PC-9 (cell line): Measurements from ENCODE around the gene MAP2K4. TPM values are rescaled to one million over a fixed set of nuclear protein-coding genes. Genes with fewer than 3 reads are reported as not detected.

Experiments used
- BruUV-seq: library from RNA; stranded (reverse); fragments of 400-500 nt; replicated peaks from 2 replicates; lab custom pipeline; 2021; lab: Mats Ljungman, UMichigan
- CTCF ChIA-PET: fragments of 300-600 bp; sonication (Branson Sonifier 250); formaldehyde crosslinking; loops from one replicate; lab custom pipeline; 2022; ENCODE audit warnings: antibody characterized with exemption; lab: Charles Lee
- POLR2A ChIA-PET: fragments of 300-600 bp; sonication (Branson Sonifier 250); formaldehyde crosslinking; loops from one replicate; lab custom pipeline; 2022; ENCODE audit warnings: antibody characterized with exemption; ENCODE audit not compliant: unreplicated experiment; lab: Charles Lee
- DNase-seq, 2 experiments: peaks; one replicate each; pipeline versions ENCODE4 v3.0.0 to v3.0.0-alpha.2; 2015 to 2022; ENCODE audit warnings: mixed read lengths in 1 of 2
- H2AFZ ChIP-seq: fragments of 200-600 bp; sonication (generic); 2 replicates; pipeline ENCODE4 v1.8.1; 2017; ENCODE audit warnings: antibody characterized with exemption
- H3F3A ChIP-seq: fragments of 200-600 bp; sonication (generic); 2 replicates; pipeline ENCODE4 v1.8.1; 2017; ENCODE audit warnings: antibody characterized with exemption, mild to moderate bottlenecking, low read depth; ENCODE audit not compliant: insufficient read depth
- H3K27ac ChIP-seq: fragments of 200-600 bp; sonication (generic); 2 replicates; pipeline ENCODE4 v1.6.1; 2016; ENCODE audit warnings: mixed run types
- H3K27me3 ChIP-seq: fragments of 200-600 bp; sonication (generic); 2 replicates; pipeline ENCODE4 v1.6.1; 2016; ENCODE audit warnings: low read depth, mixed run types; ENCODE audit not compliant: insufficient read depth
- H3K36me3 ChIP-seq: fragments of 200-600 bp; sonication (generic); 2 replicates; pipeline ENCODE4 v1.6.1; 2016; ENCODE audit warnings: low read depth, mixed run types
- H3K4me1 ChIP-seq: fragments of 200-600 bp; sonication (generic); replicated peaks from 2 replicates; pipeline ENCODE4 v1.6.1; 2016; ENCODE audit warnings: mixed run types; ENCODE audit not compliant: insufficient read depth
- H3K4me2 ChIP-seq: fragments of 200-600 bp; sonication (generic); 2 replicates; pipeline ENCODE4 v1.6.1; 2017; ENCODE audit warnings: mixed run types
- H3K4me3 ChIP-seq: fragments of 200-600 bp; sonication (generic); 2 replicates; pipeline ENCODE4 v1.6.1; 2016; ENCODE audit warnings: mixed run types
- H3K79me2 ChIP-seq: fragments of 200-600 bp; sonication (generic); 2 replicates; pipeline ENCODE4 v1.6.1; 2017; ENCODE audit warnings: low read depth, mixed run types
- H3K9me2 ChIP-seq: fragments of 200-600 bp; sonication (generic); 2 replicates; pipeline ENCODE4 v1.8.1; 2017; ENCODE audit warnings: mild to moderate bottlenecking; ENCODE audit not compliant: insufficient read depth
- H3K9me3 ChIP-seq: fragments of 200-600 bp; sonication (generic); 2 replicates; pipeline ENCODE4 v1.8.1; 2016; ENCODE audit warnings: low read depth; ENCODE audit not compliant: insufficient read depth
- H4K20me1 ChIP-seq: fragments of 200-600 bp; sonication (generic); 2 replicates; pipeline ENCODE4 v1.8.1; 2017; ENCODE audit not compliant: insufficient read depth
- EZH2 ChIP-seq: fragments of 200-600 bp; sonication (generic); IDR thresholded peaks from 2 replicates; pipeline ENCODE4 v1.8.0; 2017; ENCODE audit warnings: antibody characterized with exemption, low read depth
- intact Hi-C: fragments of 100-400 bp; cut with micrococcal nuclease; formaldehyde crosslinking; loops from one replicate; pipeline ENCODE4 v1.10.0; 2022; ENCODE audit not compliant: unreplicated experiment
- total RNA-seq: library from RNA; stranded (reverse); gene quantifications from 2 replicates; pipeline ENCODE4 v1.2.3, GENCODE V29; 2021
- TF ChIP-seq, protein P1 (sequence below): fragments of 200-600 bp; sonication (generic); conservative IDR thresholded peaks from 2 replicates; pipeline ENCODE4 v1.6.1; 2017; ENCODE audit warnings: mixed run types, antibody characterized with exemption, mild to moderate bottlenecking, moderate library complexity

The MAP2K4 gene
- total RNA-seq, 1 experiment from 2014 or later = 44.3 TPM

DNA sequence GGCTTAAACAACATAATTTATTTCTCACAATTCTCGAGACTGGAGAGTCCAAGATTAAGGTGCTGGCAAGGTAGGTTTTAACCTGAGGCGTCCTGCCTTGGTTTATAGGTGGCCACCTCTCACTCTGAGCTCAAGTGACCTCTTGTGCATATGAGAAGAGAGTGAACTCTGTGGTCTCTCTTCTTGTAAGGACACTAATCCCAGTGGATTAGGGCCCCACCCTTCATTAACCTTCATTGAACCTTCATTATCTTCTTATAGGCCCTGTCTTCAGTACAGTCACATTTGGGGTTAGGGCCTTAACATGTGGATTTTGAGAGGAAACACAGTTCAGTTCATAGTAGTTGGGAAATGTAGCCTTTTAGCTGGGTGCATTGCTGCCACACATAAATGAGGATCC, 57.1 kb downstream of the MAP2K4 start:
- H3K27ac ChIP-seq = no peak overlapping the region
- intact Hi-C loops = no loop called here
- H3K4me1 ChIP-seq = no peaks in the 10 kb centered on the region
- BruUV-seq = no TSS peak
- POLR2A ChIA-PET = no interaction called here
- H3K27me3 ChIP-seq = no peaks in the 10 kb centered on the region
- TF ChIP-seq, protein P1, sequence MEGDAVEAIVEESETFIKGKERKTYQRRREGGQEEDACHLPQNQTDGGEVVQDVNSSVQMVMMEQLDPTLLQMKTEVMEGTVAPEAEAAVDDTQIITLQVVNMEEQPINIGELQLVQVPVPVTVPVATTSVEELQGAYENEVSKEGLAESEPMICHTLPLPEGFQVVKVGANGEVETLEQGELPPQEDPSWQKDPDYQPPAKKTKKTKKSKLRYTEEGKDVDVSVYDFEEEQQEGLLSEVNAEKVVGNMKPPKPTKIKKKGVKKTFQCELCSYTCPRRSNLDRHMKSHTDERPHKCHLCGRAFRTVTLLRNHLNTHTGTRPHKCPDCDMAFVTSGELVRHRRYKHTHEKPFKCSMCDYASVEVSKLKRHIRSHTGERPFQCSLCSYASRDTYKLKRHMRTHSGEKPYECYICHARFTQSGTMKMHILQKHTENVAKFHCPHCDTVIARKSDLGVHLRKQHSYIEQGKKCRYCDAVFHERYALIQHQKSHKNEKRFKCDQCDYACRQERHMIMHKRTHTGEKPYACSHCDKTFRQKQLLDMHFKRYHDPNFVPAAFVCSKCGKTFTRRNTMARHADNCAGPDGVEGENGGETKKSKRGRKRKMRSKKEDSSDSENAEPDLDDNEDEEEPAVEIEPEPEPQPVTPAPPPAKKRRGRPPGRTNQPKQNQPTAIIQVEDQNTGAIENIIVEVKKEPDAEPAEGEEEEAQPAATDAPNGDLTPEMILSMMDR = no peak
- no peak for TF ChIP-seq EZH2
- H2AFZ ChIP-seq = no peak overlapping the region
- H4K20me1 ChIP-seq = no peaks in the 10 kb centered on the region
- no peaks in the 10 kb centered on the region for H3F3A ChIP-seq
- no peak overlapping the region for H3K4me2 ChIP-seq
- H3K4me3 ChIP-seq = no peak overlapping the region
- DNase-seq = no peak
- H3K9me3 ChIP-seq = no peaks in the 10 kb centered on the region
- H3K9me2 ChIP-seq = no peaks in the 10 kb centered on the region
- H3K79me2 ChIP-seq = no peaks in the 10 kb centered on the region
- CTCF ChIA-PET = no interaction called here
- no peaks in the 10 kb centered on the region for H3K36me3 ChIP-seq

DNA sequence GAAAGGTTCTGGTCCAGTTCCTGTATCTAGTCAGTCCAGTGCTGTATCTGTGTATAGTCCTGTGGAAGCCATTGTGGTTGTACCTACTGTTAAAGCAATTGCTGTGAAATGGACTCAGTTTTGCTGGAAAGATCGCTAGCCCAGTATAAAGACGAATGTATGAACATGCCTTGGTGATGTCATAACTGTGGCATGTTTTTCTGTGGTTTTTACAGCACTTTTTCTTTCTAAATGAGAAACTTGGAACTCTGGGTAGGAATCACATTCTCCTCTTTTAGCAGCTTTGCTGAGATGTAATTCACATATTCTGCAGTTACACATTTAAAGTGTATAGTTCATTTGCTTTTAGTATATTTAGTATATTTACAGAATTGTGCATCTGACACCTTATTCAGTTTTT, 58.1 kb downstream of the MAP2K4 start:
- Histone ChIP-seq H3K4me2 (no peak overlapping the region), H3K27ac (no peak overlapping the region), H3K36me3 (no peaks in the 10 kb centered on the region), H3K9me2 (no peaks in the 10 kb centered on the region), H3K4me3 (no peak overlapping the region), H3F3A (no peaks in the 10 kb centered on the region), H3K79me2 (no peaks in the 10 kb centered on the region), H3K27me3 (no peaks in the 10 kb centered on the region), H3K4me1 (no peaks in the 10 kb centered on the region), H4K20me1 (no peaks in the 10 kb centered on the region), H3K9me3 (no peaks in the 10 kb centered on the region), H2AFZ (no peak overlapping the region)
- POLR2A ChIA-PET = interaction anchor here (0.7 kb wide), 1 partner anchor 32 kb away, joined by 3 read pairs; no protein-coding TSS in a partner anchor
- TF ChIP-seq EZH2 = no peak
- TF ChIP-seq, protein P1 = no peak
- DNase-seq = no peak
- intact Hi-C loops = no loop called here
- CTCF ChIA-PET = no interaction called here
- no TSS peak for BruUV-seq

DNA sequence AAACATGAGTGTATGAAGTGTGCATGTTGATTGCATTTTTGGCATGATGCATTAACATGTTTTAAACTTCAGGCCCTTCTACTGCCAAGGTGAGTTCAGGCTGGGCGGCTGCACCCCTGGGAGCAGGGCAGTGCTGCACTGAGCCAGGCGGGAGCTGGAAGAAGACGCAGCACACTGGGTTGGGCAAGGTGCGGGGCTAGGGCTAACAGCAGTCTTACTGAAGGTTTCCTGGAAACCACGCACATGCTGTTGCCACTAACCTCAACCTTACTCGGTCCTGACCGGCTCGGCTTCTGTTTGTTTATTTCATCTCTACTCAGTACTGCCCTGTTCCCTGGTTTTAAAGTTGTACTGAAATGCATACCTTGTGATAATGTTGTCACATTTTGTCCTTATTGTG, 61.0 kb downstream of the MAP2K4 start:
- no peaks in the 10 kb centered on the region for H3K36me3 ChIP-seq
- no peak overlapping the region for H3K27ac ChIP-seq
- H3K4me1 ChIP-seq = no peaks in the 10 kb centered on the region
- intact Hi-C loops = no loop called here
- no peaks in the 10 kb centered on the region for H4K20me1 ChIP-seq
- no peaks in the 10 kb centered on the region for H3K79me2 ChIP-seq
- TF ChIP-seq, protein P1 = no peak
- TF ChIP-seq EZH2 = no peak
- no peak overlapping the region for H2AFZ ChIP-seq
- H3K4me3 ChIP-seq = no peak overlapping the region
- H3K9me2 ChIP-seq = no peaks in the 10 kb centered on the region
- no peaks in the 10 kb centered on the region for H3K27me3 ChIP-seq
- ChIA-PET CTCF (interaction anchor here (0.7 kb wide), 1 partner anchor 306 kb away, joined by 3 read pairs; no protein-coding TSS in a partner anchor), POLR2A (no interaction called here)
- H3K9me3 ChIP-seq = no peaks in the 10 kb centered on the region
- no TSS peak for BruUV-seq
- H3F3A ChIP-seq = no peaks in the 10 kb centered on the region
- no peak for DNase-seq
- H3K4me2 ChIP-seq = no peak overlapping the region
